IPS-NIHi11 (cell line): ENCODE results near the gene ADAMTS17.

ENCODE experiments used
- DNase-seq: peaks from one replicate; pipeline ENCODE4 v3.0.0; 2012; ENCODE audit warnings: mixed read lengths, low spot score

Gene ADAMTS17

DNA sequence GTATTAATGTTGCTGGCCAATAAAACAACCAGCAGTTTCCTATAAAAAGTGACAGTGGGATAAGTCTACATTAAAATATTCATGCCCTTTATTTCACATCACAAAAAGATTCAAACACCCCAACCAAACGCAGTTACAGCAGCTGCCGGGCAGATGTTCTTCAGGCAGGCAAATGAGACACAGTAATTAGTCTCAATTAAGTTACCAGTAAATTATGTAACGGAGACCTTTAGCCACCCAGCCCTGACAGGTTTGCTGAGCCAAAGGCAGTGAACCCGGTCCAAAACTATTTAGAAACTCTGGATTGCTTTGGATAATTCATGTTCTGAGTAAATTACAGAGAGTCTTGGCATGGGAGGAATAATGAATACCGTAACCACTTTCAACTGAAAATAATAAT is 319.4 kb downstream of the ADAMTS17 start:
- no peak for DNase-seq

DNA sequence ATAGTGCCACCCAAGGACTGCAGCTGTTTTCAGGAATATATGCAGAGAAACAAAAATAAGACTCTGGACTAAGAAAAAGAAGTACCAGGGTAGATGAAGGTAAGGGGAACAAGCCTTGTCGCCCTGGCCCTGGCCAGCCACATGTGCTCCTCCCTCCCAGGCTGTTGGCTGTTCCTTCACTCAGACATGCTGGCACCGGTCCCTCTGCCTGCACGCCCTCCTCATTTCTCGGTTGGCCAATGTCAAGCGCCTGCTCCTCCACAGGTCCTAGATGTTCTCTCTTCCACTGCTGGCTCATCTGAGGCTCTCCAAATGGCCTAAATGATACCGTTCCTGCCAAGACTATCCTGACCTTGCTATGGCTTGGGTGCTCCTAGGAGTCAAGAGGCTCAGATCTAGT is 320.1 kb downstream of the ADAMTS17 start:
- DNase-seq = no peak

DNA sequence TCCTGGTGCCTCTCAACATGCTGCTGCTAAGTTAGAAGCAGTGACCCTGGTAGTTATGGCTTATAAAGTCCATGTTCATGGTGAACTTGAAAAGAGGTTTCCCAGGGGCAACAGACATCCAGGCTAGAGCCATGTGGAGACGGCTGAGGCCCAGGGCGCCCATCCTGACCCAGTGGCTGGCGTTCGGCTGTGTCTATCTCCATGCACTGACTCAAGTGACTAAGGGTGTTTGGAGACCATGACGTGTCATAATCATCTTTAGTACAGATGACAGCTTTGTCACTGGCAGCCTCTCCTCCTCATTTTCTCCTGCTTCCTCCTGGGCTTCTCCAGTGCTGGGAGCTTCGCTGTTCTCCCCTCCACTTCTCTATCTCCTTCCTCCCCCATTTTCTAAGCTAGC is 321.2 kb downstream of the ADAMTS17 start:
- DNase-seq = no peak

DNA sequence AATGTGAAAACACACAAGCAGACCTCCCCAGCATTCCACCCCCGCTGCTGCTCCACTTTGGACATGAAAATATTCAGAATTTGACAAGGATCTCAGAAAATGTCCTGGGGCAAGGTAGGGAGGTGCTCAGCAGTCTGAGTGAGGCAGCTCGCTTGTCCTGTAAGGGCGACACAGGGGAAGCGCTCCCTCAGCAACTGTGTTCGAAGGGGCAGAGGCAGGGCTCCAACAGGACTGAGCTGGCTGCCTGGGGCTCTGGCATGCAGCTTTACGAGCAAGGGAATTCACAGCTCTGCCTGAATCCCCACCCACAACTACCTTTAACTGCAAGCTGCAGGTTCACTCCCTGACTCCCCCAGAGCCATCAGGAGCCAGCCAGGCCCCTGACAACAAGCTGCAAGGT is 321.6 kb downstream of the ADAMTS17 start:
- DNase-seq = peak; percentile 69

DNA sequence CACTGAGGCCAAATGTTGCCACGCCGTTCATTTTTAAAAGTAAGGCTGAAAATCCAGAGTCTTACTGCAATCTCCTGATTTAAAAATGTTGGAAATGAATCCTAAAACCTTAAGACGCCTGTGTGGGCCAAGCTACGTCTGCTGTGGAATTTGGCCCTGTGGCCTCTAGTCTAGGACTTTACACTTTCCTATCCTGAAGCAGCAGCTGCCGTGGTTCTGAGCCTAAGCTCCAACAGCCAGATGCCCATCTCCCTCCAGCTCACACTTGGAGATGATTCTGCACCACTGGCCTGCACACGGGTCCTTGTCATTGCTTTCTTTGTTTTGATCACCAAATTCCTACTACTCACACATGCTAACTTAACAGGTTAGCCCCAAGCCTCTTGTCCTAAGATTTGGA is 322.2 kb downstream of the ADAMTS17 start:
- DNase-seq = no peak

DNA sequence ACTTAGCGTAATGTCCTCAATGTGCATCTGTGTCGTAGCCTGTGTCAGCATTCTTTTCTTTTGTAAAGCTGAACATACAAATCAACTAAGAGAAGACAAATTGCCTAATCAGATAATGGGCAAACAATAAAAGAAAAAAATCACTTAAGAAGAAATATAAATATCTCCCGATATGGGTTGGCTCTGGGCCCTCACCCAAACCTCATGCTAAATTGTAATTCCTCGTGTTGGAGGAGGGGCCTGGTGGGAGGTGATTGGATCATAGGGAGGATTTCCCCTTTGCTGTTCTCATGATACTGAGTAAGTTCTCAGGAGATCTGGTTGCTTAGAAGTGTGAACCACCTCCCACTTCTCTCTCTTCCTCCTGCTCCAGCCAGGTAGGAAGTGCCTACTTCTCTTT is 323.6 kb downstream of the ADAMTS17 start:
- DNase-seq = no peak

DNA sequence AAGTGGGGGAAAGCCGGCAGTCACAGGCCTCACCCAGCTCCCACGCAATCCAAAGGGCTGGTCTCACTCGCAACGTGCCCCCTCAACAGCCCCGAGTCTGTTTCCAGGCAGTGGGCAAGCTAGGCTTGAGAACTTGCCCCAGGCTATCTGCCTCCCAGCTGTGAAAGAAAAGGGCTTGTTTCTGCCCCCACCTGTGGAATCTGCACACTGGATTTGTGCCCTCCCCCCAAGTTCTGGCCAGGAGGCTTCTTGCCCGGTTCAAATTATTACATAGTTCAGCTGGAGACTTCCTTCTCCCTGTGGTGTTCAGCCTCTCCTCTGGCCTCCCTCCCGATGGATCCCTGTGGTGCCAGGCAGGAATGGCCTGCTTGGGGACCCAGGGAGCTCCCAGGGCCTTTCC is 324.6 kb downstream of the ADAMTS17 start:
- DNase-seq = no peak

DNA sequence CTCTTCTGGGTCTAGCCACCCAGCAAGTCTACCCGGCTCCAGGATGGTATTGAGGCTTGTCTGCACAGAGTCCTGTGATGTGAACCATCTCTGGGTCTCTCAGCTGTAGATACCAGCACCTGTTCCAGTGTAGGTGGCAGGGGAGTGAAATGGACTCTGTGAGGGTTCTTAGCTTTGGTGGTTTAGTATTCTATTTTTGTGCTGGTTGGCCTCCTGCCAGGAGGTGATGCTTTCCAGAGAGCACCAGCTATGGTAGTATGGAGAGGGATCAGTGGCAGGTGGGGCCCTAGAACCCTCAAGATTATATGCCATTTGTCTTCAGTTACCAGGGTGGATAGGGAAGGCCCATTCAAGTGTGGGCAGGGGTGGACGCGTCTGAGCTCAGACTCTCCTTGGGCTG is 325.1 kb downstream of the ADAMTS17 start:
- no peak for DNase-seq

DNA sequence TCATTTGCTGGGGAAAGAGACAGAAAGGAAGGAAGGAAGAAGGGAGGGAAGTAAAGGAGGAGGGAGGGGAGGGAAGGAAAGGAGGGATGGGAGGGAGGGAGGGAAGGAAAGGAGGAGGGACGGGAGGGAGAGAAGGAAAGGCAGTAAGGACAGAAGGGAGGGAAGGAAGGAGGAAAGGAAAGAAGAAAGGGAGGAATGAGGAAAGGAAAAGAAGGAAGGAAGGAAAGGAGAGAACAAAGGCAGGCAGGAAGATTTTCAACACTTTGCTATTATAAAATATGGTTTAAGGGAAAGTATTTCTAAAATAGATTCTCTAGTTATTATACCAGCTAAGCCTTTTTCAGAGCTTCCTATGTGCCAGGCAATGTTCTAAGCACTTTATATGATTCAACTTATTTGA is 330.5 kb downstream of the ADAMTS17 start:
- DNase-seq = no peak

DNA sequence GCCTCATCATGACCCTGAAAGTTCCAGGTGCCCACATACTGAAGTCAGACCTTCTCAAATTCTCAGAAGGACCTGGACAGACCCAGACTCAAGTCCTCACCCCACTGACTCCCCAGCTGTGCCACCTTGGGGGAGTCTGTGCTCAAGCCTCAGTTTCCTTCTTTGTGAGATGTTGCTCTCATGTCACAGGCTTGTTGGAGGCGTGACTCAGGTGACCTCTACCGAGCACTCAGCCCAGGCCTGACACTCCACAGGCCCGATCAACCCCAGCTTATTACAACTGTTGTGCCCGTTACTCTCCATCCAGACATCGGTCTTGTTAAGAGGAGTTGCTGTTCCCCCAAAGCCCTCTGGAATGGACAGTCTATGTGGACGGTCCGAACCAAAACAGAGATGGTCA is 332.4 kb downstream of the ADAMTS17 start:
- no peak for DNase-seq

DNA sequence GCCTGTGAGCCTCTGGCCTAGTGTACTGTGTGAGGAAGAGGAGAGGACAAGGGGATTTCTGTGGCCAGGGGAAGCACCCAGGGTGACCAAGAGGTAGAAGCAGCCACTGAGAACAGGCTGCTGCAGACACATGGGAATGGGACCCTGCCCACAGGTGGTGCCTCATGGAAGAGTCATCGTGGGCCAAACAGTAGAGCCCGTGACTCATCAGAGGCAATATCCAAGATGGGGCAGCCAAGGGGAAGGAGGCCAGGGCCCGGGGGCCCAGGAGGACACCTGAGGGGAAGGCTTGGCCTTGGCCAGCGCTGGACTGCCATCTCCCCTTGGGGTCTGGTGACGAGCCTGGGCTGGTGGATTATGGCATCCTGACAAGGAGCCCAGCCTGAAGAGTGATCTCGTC is 333.5 kb downstream of the ADAMTS17 start:
- no peak for DNase-seq

DNA sequence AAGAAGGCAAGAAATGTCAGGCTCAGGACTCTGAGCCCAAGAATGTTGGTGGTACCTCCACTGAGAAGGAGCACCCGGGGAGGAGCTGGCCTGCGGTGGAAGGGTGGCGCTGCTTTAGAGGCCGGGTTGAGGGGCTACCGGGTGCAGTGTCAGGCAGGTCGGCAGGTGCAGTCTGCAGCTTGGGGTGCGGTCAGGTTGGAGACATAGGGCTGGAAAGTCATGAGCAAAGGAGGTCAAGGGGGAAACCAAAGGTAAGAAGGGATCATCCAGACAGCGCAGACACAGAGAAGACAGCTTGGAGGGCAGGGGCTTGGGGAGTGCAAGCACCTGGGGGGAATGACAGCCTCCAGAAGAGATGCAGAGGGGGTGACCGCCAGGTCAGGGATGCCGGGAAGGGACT is 334.2 kb downstream of the ADAMTS17 start:
- DNase-seq = no peak

DNA sequence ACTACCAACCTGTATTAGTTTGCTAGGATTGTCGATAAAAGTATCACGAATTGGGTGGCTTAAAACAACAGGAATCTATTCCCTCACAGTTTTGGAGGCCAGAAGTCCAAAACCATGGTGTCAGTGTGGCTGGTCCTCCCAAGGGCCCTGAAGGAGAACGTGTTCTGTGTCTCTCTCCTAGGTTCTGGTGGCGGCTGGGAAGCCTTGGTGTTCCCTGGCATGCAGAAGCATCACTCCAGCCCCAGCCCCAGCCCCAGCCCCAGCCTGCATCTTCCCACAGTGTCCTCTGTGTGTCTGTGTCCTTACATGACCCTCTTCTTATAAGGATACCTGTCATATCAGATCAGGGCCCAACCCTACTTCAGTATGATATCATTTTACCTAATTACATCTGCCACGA is 336.1 kb downstream of the ADAMTS17 start:
- DNase-seq = no peak

DNA sequence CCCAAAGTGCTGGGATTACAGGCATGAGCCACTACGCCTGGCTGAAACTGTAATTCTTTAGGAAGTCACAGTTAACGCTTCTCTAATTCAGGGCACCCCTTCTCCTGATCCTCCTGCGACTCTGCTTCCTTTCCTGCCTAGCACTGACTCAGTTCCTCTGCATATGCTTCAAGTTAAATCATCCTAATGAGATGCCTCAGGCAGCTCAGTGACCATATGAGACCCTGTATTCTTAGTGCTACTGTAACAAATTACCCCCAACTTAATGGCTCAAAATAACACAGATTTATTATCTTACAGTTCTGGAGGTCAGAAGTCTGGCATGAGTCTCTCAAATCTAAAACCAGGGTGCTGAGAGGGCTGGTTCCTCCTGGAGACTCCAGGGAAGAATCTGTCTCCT is 336.8 kb downstream of the ADAMTS17 start:
- no peak for DNase-seq

DNA sequence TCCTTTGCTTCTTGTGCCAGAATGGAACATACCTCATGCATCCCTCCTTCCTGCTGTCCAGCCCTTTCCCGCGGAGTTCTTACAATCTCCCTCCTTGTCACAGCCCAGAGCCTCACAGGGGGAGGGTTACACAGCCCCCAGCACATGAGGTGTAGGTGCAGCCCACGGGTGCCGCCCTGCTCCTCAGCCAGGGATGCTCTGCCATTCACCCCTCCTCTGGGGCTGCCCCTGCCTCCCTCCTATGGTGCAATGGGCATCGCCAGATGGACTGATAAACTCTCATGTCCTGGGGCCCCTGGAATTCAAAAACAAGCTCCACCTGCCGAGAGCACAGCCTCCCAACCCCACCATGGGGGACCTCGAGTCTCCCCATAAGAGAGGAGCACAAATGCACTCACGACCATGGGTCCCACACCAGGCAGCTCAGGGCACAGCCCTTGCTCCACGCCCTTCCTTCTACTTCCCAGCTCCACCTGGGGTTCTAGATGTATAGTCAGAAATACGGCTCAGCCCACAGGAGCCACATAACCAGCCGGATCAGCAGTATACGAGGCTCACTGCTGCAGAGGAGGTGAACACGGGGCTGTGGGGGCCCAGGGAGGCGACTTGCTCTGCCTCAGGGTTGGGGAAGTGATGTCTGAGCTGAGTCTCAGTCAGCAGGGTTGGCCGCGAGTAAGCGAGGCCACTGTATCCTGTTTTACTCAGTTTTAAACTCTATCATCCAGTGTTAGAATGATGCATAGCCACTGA is 338.8 kb downstream of the ADAMTS17 start:
- DNase-seq = no peak

DNA sequence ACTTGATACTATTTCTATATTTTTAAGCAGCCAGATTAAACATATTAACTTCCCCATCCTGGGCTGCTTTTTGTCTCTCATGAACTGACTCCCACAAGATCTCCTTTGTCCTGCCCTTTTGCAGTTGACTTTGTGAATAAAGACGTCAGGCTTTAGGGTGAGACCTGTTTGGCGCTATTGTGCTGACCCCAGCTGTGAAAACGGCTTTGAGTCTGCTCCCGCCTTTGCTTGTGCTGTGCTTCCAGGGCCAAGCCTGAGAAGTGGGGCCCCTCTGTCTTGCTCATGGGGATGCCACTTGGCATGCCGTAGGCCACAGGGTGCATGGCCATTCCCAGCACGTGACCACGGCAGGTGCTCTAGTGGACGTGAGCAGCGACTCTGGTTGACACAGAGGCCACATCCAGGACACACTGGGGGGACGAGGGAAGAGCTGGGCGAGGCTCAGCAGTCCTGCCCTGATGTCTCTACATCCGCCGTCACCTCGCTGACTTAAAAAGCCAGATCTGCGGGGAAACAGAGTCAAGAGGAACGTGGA is 339.6 kb downstream of the ADAMTS17 start:
- peak; percentile 34 for DNase-seq

DNA sequence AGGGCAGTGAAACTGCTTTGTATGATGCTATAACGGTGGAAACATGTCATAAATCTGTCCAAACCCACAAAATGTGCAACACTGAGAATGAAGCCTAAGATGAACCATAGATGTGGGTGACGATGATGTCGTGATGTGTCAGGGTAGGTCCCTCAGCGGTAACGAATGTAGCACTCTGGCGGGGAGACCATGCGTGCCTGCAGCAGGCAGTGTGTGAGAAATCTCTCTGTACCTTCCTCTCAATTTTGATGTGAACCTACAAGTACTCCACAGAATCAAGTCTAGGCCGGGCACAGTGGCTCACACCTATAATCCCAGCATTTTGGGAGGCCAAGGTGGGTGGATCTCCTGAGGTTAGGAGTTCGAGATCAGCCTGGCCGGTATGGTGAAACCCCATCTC is 340.4 kb downstream of the ADAMTS17 start:
- DNase-seq = no peak

DNA sequence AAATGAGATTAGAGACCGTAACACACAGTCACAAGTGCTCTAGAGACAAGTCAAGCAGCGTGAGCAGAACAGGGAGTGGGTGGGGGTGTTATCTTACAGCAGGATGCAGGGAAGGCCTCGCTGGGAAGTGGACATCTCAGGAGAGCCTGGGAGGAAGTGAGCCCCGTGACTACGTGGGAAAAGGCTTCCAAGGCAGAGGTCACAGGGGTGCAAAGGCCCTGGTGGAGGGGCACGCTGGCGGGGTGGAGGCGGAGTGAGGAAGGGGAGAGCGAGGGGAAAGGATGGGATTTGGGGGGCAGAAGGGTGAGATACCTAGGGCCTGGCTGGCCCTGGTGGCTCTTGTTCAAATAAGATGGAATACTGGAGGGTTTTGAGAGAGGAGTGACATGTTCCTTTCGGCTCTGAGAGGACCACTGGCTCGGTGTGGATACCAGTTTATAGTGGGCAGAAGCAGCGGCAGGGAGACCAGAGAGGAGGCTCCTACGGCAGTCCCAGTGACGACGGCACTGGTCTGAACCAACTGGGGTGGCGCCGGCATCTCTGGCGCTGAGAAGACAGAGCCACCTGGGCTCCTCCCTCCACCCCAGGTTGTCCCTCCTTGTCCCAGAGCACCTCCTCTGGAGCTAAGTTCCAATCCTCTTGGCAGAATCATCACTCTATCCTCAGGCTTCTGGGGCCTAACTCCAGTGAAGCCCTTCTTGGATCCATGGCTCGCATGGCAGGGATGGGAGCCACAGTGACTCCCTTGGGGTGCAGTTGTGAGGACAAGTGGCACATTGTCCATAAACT is 342.3 kb downstream of the ADAMTS17 start:
- DNase-seq = no peak

DNA sequence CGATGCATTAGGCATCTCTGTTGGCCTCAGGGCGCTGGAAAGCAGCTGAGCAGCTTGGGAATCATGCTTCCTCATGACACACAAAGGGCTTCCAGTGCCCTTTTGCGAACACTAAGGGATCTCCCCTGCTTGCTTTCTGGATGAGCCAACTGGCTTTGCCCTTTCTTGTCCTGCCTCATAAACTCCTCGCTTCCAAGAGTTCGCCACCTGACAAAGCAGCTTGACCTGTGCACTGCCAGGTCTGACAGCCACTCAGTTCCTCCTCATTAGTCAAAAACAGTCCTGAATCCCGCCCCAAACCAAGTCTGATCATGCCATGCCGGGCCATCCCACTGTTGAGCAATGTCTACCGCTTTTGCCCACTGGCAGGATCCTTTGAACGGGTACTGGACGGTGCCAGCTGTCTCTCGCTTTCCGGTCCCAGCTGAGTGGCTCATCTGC is 343.1 kb downstream of the ADAMTS17 start:
- DNase-seq = no peak

DNA sequence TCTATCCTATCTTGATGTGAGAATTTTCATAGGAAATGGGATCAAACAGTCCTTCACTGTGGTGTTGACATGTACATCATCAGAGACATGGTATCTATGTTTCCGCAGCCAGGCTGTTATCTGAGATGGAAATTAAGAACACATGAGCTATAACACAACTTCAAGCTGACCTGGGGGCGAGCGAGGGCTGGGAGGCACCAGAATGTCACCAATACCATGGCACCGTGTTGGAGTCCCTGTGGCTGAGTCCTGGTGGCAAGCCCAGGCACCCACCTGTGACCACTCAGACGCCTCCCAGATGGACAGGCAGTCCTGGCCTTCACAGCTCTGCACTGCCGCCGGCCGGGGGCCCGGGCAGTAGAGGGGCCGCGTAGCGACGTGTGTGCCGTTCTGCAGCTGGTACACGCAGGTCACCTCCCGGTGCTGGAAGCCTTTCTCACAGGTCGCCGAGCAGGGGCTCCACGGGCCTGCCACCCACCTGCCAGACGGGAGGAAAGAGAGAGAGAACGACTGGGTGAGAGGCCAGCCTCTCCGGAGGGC is 344.6 kb downstream of the ADAMTS17 start:
- DNase-seq = no peak

DNA sequence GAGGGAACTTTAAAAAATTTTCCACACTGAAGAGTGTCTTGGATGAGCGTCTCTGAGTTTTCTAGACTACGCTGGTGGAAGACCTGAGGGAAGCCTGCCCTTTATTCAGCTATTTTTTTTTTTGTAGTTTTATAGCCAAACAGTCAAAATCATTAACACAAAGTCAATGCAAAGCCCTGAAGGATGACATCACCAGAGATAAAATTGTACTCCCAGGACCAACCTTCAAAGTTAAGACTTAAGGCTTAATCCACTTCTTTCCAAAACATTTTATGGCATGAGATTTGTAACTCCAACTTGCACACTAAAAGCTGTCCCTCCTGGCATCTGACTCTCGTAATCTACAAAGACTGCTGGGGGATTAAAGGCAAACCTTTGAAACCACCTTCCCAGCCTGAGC is 345.1 kb downstream of the ADAMTS17 start:
- DNase-seq = no peak

DNA sequence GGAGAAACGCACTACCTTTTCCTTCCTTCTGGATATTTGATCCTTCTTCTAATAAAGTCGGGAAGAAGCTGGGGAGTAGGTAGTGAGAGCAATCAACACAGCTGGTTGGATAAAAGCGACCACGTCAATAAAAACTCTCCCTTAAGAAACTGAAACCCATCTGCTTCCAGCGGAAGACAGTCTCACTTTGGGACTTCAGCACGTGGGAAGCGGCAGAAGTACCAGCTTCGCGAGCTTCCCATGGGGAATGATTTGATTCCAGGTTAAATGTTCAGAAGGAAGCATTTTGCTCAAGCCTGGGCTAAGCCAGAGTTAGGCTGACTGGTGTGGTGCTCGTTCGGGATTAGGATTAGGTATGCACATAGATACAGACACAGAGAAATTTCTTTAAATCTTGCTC is 346.2 kb downstream of the ADAMTS17 start:
- DNase-seq = no peak

DNA sequence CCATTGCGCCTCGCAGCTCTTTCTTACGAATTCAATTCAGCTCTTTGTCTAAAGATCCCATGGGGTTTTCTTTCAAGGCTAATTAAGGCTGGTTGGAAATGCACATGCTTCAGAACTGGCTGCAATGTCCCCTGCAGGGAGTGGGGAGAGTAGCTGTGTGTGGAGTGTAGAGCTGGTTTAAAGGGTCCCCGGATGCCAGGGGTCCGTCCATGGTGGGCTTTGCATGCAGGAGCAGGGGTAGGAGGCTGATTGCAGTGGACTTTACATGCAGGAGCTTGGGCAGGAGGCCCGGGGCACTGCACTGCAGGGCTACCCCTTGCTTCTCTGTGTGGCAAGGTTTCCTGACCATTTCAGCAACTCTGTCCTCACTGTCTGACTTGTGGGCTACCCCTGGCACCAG is 346.9 kb downstream of the ADAMTS17 start:
- DNase-seq = peak; percentile 50
